Stimulated activated naive CD8-positive, alpha-beta T cell treated with anti-CD3 and anti-CD28 coated beads, Interleukin-15, amount 100 ng/mL, for 72 hours (primary cell): ENCODE measurements around the gene TEKTIP1.
"Not testable (repeated sequence)": the region's sequence is repeated elsewhere in the genome, so short reads cannot be mapped to it uniquely, and the experiment has no call there.

Source experiments
- ATAC-seq: fragments of 150-1000 bp; cut with Tn5 transposase; 2 replicates; pipeline ENCODE4 v1.10.0; 2021; ENCODE audit warnings: mild to moderate bottlenecking, moderate library complexity
- DNase-seq, 2 donors: peaks; one replicate each; pipeline ENCODE4 v3.0.0; 2021 to 2022
- H3K27ac Mint-ChIP-seq, 2 donors: one replicate each; pipeline ENCODE4 v1.8.0; 2022; ENCODE audit warnings: mild to moderate bottlenecking in 2 of 2, mixed read lengths in 2 of 2, moderate library complexity in 2 of 2
- H3K27me3 Mint-ChIP-seq: one replicate; pipeline ENCODE4 v1.8.0; 2022; ENCODE audit warnings: mixed read lengths
- H3K4me1 Mint-ChIP-seq: one replicate; pipeline ENCODE4 v1.8.0; 2022; ENCODE audit warnings: mild to moderate bottlenecking, mixed read lengths
- H3K4me3 Mint-ChIP-seq, 2 donors: one replicate each; pipeline ENCODE4 v1.8.0; 2022; ENCODE audit warnings: mild to moderate bottlenecking in 2 of 2, mixed read lengths in 2 of 2, moderate library complexity in 1 of 2
- H3K9me3 Mint-ChIP-seq, 2 donors: one replicate each; pipeline ENCODE4 v1.8.0; 2022; ENCODE audit warnings: mixed read lengths in 2 of 2

Gene TEKTIP1

GRCh38 chr19:3573858-3574637 is 35.1 kb downstream of the TEKTIP1 start:
- Mint-ChIP-seq H3K27ac (peak overlapping the region in 1 of 2 donors; percentile 83), H3K27me3 (no peaks in the 10 kb centered on the region), H3K4me3 (peak overlapping the region; percentile 81 to 85), H3K4me1 (peaks cover 37% of the 10 kb centered on the region), H3K9me3 (no peaks in the 10 kb centered on the region)
- peak; percentile 25 for ATAC-seq
- peak; percentile 91 for DNase-seq

GRCh38 chr19:3575260-3575741 is 36.3 kb downstream of the TEKTIP1 start:
- H3K9me3 Mint-ChIP-seq = no peaks in the 10 kb centered on the region
- peaks cover 37% of the 10 kb centered on the region for H3K4me1 Mint-ChIP-seq
- DNase-seq (no peak), ATAC-seq (no peak)
- H3K27me3 Mint-ChIP-seq = no peaks in the 10 kb centered on the region
- no peak overlapping the region for H3K27ac Mint-ChIP-seq
- H3K4me3 Mint-ChIP-seq = no peak overlapping the region

GRCh38 chr19:3575949-3576673 is 37.1 kb downstream of the TEKTIP1 start:
- no peak for ATAC-seq
- no peaks in the 10 kb centered on the region for H3K9me3 Mint-ChIP-seq
- H3K27me3 Mint-ChIP-seq = no peaks in the 10 kb centered on the region
- peaks cover 31% of the 10 kb centered on the region for H3K4me1 Mint-ChIP-seq
- H3K27ac Mint-ChIP-seq = no peak overlapping the region
- no peak for DNase-seq
- H3K4me3 Mint-ChIP-seq = no peak overlapping the region

- no peaks in the 10 kb centered on the region for H3K27me3 Mint-ChIP-seq
- H3K4me1 Mint-ChIP-seq = peaks cover 24% of the 10 kb centered on the region
- no peak for DNase-seq
- no peak for ATAC-seq
- no peak overlapping the region for H3K4me3 Mint-ChIP-seq
- no peak overlapping the region for H3K27ac Mint-ChIP-seq
- no peaks in the 10 kb centered on the region for H3K9me3 Mint-ChIP-seq
Measured at GRCh38 chr19:3576696-3577443, 37.9 kb downstream of the TEKTIP1 start.

GRCh38 chr19:3577723-3578344 is 38.9 kb downstream of the TEKTIP1 start:
- H3K27ac Mint-ChIP-seq = no peak overlapping the region
- no peaks in the 10 kb centered on the region for H3K9me3 Mint-ChIP-seq
- peaks cover 17% of the 10 kb centered on the region for H3K4me1 Mint-ChIP-seq
- H3K27me3 Mint-ChIP-seq = no peaks in the 10 kb centered on the region
- no peak for DNase-seq
- ATAC-seq = peak; percentile 6
- H3K4me3 Mint-ChIP-seq = no peak overlapping the region

- H3K4me1 Mint-ChIP-seq = peaks cover 17% of the 10 kb centered on the region
- ATAC-seq = no peak
- H3K9me3 Mint-ChIP-seq = no peaks in the 10 kb centered on the region
- H3K4me3 Mint-ChIP-seq = no peak overlapping the region
- DNase-seq = no peak
- H3K27me3 Mint-ChIP-seq = no peaks in the 10 kb centered on the region
- no peak overlapping the region for H3K27ac Mint-ChIP-seq
Measured at GRCh38 chr19:3578390-3578789, 39.4 kb downstream of the TEKTIP1 start.

GRCh38 chr19:3580156-3580934 is 41.4 kb downstream of the TEKTIP1 start:
- Mint-ChIP-seq H3K4me1 (peaks cover 2% of the 10 kb centered on the region), H3K27ac (no peak overlapping the region), H3K27me3 (no peaks in the 10 kb centered on the region), H3K4me3 (no peak overlapping the region), H3K9me3 (no peaks in the 10 kb centered on the region)
- ATAC-seq (no peak), DNase-seq (no peak)

- ATAC-seq, H3K9me3 Mint-ChIP-seq, H3K27me3 Mint-ChIP-seq, H3K4me1 Mint-ChIP-seq, H3K4me3 Mint-ChIP-seq, H3K27ac Mint-ChIP-seq, DNase-seq: not testable (repeated sequence)
Measured at GRCh38 chr19:3581792-3582191, 42.8 kb downstream of the TEKTIP1 start.

- H3K27ac Mint-ChIP-seq, H3K9me3 Mint-ChIP-seq, H3K4me3 Mint-ChIP-seq, H3K4me1 Mint-ChIP-seq, ATAC-seq, H3K27me3 Mint-ChIP-seq, DNase-seq: not testable (repeated sequence)
Measured at GRCh38 chr19:3584036-3584802, 45.2 kb downstream of the TEKTIP1 start.

- peak within 1 kb of the TSS in 1 of 2 donors; percentile 42 for H3K27ac Mint-ChIP-seq
- no peaks in the 10 kb centered on the region for H3K9me3 Mint-ChIP-seq
- ATAC-seq (peak; percentile 48), DNase-seq (no peak)
- H3K4me3 Mint-ChIP-seq = peak within 1 kb of the TSS; percentile 22 to 74
- no peaks in the 10 kb centered on the region for H3K27me3 Mint-ChIP-seq
- H3K4me1 Mint-ChIP-seq = peaks cover 9% of the 10 kb centered on the region
Measured at GRCh38 chr19:3585301-3586126, 46.5 kb downstream of the TEKTIP1 start, which contains the start of gene GIPC3. Gene GIPC3 (plus strand): TSS chr19:3585478. CDS start chr19:3585598, 120 bp downstream.

- peak; percentile 56 for ATAC-seq
- peak overlapping the region in 1 of 2 donors; percentile 42 for H3K27ac Mint-ChIP-seq
- peaks cover 9% of the 10 kb centered on the region for H3K4me1 Mint-ChIP-seq
- peak overlapping the region; percentile 22 to 74 for H3K4me3 Mint-ChIP-seq
- no peaks in the 10 kb centered on the region for H3K27me3 Mint-ChIP-seq
- DNase-seq = peak; percentile 41 to 46
- H3K9me3 Mint-ChIP-seq = no peaks in the 10 kb centered on the region
Measured at GRCh38 chr19:3586127-3586626, 47.2 kb downstream of the TEKTIP1 start.

GRCh38 chr19:3586707-3587346 is 47.9 kb downstream of the TEKTIP1 start:
- Mint-ChIP-seq H3K27ac (no peak overlapping the region), H3K4me3 (no peak overlapping the region), H3K9me3 (peaks cover 0 to 6% of the 10 kb centered on the region in 2 donors), H3K27me3 (no peaks in the 10 kb centered on the region), H3K4me1 (peaks cover 9% of the 10 kb centered on the region)
- ATAC-seq (no peak), DNase-seq (no peak)

- Mint-ChIP-seq H3K4me1 (peaks cover 9% of the 10 kb centered on the region), H3K9me3 (peaks cover 0 to 6% of the 10 kb centered on the region in 2 donors), H3K27ac (no peak overlapping the region), H3K27me3 (no peaks in the 10 kb centered on the region), H3K4me3 (no peak overlapping the region)
- ATAC-seq (no peak), DNase-seq (no peak)
Measured at GRCh38 chr19:3589439-3589838, 50.5 kb downstream of the TEKTIP1 start.
